Stimulated activated CD8-positive, alpha-beta memory T cell treated with anti-CD3 and anti-CD28 coated beads, Interleukin-15, amount 100 ng/mL, for 24 hours (primary cell): ENCODE results near the gene VSTM2B.

ENCODE experiments used
- DNase-seq: peaks from one replicate; pipeline ENCODE4 v3.0.0-alpha.2; 2020; ENCODE audit warnings: low read depth

VSTM2B gene

DNA sequence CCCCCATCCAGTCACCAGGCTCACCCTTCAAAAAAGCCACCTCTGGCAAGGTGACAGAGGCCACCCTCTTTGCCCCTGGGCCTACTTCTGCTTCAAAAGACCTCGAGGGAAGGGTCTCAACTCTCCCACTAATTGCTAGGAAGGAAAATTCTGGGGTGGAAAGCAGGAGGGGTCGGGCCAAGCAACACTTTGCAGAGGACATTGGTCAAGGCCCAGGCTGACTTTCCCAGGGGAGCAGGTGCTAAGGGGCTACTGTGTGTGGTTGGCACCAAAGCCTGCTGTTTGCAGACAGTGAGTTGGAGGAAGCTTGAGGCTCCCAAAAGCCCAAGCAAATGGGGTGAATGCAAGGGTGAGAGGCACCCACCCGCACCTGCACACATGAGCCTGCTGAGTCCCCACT lies 28.6 kb upstream of the VSTM2B start:
- no peak for DNase-seq

DNA sequence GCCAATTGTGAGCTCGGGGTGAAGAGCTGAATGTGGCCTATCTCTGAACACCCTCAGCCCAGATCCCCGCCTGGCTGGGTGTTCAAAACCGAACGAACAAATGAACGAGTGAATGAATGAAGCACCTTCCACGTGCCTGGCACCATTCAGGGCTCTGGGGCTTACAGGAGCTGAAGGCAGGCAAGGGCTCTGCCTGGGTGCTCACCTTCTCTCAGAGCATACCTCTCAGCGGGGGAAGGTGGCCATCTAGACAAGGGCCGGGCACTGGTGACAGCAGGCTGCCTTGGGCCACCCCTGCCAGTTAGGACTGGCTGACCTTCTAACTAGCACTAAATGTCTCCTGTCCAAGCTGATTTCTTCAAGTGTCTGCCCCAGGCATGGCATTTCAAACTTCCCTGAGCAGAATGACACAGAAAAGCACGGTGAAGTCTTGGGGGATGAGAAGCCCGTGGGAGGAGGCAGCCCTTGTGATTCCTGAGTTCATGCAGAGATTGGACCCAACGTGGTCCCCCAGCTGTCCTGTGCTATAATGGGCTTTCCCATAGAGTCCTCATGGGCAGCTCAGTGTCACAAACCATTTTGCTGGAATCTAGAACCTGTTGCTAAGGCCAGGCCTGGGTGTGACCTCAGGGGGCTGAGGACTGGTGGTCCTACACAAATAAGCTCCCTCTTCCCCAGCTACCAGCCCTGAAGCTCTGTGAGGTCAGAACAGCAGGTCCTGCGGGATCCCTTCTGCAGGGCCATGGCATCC lies 27.9 kb upstream of the VSTM2B start:
- no peak for DNase-seq

DNA sequence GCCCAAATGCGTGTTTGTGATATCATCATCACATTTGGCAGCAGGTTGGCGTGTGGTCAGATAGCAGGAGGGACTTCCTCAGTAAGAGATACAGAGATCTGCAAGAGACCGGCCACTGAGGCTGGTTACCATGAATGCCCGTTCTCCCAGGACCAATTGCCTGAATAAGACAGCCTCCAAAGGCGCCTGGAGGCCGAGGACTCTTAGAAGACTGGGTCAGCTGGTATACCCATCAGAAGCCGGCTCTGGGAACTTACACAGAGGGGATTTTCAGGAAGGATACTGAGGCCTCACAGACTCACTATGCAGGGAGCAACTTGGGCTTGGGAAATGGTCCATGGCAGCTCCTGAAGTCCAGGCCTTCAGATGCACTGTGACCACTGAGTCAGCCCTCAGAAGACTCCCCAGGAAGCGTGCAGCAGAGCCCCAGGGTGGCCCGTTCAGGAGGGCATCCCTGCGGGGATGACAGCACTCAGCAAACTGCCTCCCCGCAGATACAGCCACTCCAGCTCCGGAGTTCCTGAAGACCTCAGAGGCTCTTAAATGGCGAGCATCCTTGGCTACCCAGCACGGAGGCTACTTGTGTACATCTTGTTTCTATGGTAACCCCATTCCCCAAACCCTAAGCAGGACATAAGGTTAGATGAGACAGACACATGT lies 26.4 kb upstream of the VSTM2B start:
- DNase-seq: no peak

DNA sequence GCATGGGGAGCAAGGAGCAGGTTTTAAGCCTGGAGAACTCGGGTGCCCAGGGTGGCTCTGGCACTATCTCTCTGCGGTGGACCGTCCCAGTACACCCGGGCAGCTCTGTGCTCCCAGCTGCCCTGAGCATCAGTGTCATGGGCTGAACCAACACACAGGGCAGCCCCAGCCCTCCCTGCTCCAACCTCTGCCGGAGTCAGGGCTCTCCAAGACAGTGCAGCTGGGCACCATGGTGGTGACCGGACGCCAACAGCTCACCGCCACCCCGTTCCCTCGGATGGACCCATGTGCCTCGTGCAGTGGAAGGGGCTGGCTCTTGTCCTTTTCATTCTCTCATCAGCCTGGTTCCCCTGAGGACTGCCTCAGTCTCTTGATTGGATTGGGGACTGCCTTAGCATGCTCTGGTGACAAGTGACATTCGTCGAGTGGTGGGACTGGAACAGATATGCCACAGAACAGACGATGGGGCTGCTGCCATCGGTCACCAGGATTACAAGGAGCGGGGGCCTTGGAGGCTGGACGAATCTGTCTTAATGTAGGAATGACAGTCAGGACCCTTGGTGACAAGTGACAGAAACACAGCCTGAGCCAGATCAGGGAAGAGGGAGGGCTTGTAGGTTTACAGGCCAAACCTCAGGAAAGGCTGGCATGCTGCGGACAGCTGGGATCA lies 25.7 kb upstream of the VSTM2B start:
- no peak for DNase-seq

DNA sequence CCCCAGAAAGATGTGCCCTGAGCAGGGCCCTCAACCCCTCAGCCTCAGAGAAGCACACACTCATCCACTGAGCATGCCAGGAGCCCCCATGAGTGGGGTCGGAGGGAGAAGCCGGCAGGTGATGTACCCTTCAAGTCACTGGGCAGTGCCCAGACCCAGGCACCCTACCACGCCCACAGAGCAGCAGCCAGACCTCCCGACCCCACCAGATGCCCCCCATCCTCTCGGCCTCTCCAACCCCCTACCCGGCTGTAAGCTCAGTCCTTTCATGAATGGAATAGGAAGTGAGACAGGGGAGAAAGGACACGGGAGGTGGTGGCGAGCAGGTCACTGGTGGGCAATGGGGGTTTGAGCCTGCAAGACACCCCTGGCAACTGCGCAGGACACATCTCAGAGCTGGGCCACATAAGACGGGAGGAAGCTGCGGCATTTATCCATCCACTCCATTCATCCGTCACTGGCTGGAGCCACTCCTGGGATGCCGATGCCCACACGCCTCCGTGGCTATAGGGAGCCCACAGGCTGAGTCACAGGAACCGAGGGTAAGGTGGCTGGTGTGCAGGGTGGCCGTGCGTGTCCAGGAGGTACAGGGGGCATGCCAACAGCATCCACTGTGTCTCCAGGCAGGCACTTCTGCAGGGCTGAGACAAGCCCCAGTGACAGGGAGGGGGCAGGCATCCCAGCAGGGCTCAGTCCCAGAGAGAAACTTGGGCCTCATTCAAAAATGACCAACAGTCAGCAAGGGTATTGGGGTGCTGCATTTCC lies 23.8 kb upstream of the VSTM2B start:
- no peak for DNase-seq

DNA sequence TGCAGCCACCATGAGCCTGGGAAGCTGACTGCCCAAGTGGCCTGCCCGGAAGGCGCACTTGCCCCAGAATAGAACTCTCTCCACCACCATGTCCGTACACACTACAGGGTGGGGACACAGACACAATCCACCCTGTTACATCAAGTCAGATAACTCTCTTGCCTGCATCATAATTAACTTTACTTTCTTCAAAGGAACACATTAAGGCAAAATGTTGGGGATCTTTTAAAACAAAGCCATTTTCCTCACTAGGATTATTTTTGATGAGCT lies 23.3 kb upstream of the VSTM2B start:
- no peak for DNase-seq

DNA sequence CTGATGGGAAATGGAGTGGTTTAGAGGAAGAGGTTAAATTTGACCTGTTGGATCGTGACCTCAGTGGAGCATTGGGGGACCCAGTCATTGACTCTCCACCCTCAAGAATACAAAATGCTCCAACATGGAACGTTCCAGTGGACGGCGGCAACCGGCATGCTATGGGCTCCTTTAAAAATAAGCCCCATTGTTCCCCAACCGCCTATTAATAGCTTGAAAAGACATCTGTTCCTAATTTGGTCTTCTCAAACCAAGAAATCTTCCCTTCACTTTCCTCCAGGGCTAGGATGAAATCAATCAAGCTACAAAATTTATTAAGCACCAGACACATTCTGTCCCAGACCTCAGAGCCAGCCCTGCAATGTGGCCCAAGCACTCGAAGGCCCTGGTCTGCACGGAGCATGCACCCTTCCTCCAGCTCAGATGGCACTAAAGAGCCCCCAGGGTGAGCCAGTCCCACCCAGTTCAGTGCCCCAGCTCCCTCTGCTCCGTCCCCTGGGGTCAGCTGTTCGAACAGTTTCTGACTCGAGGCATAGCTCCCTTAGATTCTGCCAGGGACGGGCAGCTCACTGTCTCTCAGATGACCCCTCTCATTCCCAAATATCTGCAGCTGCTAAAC lies 22.5 kb upstream of the VSTM2B start:
- no peak for DNase-seq

DNA sequence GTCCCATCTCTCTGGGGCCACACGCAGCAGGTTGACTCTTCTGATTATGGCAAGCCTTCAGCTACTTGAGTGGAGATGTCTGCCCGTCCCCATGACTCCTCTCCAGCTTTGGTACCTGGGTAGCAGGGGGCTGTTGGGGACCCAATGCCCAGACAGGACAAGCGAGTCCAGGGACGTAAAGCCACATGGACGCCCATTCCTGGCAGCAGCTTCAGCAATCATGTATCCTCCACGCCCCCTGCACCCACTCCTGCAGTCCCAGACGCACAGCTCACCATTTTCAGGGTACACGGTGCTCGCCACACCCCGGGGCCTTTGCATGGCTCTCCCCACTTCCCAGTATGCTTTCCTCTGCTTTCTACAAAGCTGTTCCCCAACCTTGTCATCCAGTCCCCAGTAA lies 22.0 kb upstream of the VSTM2B start:
- DNase-seq: no peak

DNA sequence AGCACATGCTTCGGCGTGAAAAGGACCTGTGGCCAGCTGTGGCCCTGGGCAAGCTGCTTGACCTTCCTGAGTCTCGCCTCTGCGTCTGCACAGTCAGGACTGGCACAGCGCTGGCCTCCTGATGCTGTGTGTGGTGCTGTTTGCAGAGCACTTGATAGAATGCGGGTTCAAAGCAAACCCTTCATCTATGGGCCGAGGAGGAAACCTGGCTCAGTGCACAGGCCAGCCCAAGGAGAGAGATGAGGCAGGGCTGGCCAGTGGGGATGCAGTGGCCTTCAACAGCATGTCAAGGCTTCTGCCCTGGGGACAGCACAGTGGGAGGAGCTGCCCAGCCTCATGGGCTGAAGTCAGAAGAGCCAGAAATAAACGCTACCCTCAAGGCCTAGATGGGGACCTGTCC lies 21.3 kb upstream of the VSTM2B start:
- DNase-seq: no peak

DNA sequence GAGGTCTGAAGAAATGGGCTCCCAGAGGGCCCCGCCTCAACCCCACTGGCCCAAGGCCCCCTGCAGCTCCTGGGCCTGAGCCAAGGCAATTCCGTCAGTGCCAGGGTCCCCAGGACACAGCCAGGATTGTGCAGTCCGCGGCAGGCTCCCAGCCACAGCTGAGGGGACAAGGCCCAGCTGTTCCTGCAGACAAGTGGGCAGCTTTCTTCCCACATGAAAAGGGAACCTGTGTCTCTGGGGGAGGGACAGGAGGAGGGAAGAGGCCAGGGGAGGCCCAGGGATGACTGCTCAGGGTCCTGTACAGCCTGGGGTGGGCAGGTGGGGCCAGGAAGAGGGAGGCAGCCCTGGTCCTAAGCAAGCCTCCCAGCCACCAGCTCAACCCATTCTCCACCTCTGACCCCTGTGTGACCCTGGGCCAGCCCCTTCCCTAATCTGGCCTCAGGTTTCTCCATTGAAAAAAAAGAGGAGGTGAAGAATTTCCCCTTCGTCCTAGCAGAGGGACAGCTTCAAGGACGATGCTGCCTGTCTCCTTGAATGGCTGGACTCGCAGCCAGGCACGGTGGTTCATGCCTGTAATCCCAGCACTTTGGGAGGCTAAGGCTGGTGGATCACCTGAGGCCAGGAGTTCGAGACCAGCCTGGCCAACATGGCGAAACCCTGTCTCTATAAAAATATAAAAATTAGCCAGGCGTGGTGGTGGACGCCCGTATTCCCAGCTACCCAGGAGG lies 20.5 kb upstream of the VSTM2B start:
- no peak for DNase-seq

DNA sequence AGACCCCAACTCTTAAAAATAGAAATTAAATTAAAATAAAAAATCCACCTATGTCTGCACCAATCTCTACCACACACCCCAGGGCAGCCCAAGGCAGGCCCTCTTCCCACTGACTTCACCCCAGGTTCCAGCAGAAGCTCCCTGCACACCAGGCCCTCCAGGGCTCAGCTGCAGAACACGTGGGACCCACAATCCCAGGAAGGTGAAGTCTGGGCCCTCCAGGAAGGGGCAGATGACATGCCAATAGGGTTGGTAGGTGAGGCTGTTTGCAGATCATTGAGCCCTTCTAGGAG lies 19.2 kb upstream of the VSTM2B start:
- no peak for DNase-seq

DNA sequence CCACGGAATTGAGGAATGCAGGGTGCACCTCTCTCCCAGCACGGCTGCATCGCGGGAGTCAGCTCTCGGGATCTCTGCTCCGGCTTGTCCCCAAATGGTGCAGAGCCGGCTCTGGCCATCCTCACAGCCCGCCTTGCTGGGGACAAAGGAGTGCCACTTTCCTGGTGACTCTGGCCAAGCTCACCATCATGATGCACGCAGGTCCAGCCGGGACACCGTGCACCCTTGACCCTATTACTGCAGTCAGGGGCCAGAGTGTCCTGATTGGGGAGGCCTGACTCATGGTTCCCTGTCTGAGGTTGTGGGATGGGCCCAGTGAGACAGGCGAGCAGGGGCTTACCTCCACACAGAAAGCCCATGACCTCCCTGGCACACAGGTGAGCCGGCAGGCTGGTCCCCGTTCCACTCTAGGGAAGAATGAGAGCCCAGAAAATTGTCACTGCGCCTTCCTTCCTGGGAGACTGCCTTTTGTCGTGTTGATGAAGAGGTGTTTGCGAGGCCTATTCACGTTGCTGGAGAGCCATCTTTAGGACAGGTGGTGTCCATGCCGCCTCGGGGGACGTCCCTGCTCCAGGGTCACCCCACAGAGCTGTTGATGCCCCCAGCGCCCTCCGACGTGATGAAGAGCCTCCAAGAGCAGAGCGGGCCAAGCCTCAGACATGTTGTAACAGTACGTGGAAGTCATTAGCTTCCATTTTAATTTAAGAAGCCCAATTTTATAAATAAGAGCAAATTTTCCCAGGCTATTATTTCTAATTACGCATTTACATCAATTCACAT lies 18.5 kb upstream of the VSTM2B start:
- DNase-seq: no peak

DNA sequence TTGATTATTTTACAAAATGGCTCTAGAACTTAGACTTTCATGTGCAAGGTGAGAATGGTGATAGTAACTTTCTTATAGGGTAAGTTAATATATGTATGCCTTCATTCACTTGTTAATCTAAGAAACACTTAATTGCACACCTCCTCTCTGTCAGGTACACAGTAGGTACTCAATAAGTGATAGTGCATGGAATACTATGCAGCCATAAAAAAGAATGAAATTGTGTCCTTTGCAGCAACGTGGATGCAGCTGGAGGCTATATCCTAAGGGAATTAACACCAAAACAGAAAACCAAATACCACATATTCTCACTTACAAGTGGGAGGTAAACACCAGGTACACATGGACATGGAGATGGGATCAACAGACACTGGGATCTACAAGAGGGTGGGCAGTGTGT lies 17.6 kb upstream of the VSTM2B start:
- no peak for DNase-seq

DNA sequence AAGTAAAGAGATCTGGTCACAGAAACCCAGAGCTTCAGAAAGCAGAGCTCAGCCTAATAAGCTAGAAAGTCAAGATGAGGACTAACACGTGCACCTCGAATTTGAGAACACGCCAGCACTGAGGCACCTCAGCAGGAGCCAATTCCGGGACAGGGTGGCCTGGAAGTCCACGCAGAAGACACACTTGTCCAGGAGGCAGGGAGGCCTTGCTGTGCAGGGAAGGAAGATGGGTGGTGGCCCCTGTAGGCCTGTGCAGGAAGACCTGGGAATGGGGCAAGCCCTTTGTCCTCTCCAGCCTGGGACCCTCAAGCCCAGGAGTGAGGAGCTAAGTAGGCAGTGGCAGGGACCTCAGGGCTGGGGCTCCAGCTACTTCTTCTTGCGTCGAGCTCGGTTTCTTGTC lies 16.3 kb upstream of the VSTM2B start:
- DNase-seq: no peak

DNA sequence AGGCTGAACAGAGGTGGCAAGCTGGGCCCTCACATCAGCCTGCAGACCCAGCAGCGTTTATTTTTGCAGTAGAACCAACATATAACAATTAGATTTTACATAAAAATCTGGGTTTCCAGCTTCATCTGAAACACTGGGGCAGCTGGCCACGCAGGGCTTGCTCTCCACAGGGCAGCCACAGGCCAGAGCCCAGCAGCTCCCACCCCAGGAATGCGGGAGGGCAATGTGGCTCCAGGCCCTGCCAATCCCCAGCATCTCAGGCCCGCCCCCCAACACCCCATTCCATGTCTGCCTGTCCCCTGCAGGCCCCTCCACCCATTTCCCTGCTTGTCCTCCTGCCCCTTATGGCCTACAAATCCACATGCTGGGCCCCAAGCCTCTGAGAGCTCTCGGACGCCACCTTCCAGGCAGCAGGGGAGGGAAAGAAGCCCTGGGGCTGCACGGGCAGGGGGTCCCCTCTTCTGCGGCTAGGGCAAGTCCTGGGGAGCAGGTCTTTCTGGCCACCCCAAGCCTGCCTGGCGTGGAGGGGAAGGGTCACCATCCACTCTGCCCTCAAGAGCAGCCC lies 15.0 kb upstream of the VSTM2B start:
- DNase-seq: no peak

DNA sequence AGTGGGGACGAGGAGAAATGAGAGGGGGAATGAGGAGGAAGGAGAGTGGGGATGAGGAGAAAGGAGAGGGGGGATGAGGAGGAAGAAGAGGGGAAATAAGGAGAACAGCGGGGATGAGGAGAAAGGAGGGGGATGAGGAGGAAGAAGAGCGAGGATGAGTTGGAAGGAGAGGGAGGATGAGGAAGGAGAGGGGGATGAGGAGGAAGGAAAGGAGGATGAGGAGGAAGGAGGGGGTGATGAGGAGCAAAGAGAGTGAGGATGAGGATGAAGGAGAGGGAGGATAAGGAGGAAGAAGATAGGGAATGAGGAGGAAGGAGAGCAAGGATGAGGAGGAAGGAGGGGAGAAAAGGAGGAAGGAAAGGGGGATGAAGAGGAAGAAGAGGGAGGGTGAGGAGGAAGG lies 14.0 kb upstream of the VSTM2B start:
- no peak for DNase-seq

DNA sequence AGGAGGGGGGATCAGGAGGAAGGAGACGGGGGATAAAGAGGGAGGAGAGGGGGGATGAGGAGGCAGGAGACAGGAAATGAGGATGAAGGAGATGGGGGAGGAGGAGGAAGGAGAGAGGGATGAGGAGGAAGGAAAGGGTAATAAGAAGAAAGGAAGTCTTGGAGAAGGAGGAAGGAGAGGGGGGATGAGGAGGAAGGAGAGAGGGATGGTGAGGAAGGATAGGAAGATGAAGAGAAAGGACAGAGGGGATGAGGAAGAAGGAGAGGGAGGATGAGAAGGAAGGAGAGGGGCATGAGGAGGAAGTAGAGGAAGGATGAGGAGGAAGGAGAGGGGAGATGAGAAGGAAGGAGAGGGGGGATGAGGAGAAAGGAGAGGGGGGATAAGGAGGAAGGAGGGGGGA lies 13.0 kb upstream of the VSTM2B start:
- no peak for DNase-seq

DNA sequence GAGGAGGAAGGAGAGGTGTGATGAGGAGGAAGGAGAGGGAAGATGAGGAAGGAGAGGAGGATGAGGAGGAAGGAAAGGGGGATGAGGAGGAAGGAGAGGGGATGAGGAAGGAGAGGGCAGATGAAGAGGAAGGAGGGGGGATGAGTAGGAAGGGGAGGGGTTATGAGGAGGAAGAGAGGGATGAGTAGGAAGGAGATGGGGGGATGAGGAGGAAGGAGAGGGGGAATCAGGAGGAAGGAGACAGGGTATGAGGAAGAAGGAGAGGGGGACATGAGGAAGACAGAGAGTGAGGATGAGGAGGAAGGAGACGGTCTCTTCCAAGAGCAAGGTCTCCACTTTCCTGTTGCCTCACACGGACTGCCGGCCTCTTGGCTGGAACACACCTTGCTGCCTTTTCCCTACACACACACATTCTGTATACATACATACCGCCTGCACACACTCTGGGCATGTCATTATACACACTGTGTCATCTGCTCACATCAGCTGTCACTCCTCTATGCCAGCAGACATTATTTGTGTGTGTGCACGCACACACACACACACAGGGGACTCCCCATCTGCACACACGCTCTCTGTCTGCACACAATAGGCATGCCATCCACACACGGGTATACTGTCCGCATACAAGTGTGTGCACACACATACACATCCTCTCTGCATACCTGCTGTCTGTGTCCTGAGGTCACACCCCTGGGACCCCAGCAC lies 11.1 kb upstream of the VSTM2B start:
- no peak for DNase-seq

DNA sequence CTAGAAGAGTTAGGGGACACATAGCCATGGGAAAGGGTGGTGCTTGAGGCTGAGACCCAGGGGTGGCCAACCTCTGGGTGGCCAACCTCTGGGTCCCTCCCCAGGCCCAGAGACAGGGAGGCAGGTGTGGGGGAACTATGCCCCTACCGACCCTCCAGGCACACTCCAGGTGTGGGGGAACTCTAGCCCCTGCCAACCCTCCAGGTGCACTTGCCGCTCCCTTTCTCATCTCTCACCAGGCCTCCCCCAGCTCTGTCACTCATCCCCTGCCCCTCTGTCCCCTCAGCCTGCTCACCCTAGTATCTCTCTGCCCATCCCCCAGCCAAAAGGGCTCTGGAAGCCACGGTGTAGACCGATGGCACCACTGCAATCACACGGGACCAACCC lies 10.6 kb upstream of the VSTM2B start:
- DNase-seq: no peak

DNA sequence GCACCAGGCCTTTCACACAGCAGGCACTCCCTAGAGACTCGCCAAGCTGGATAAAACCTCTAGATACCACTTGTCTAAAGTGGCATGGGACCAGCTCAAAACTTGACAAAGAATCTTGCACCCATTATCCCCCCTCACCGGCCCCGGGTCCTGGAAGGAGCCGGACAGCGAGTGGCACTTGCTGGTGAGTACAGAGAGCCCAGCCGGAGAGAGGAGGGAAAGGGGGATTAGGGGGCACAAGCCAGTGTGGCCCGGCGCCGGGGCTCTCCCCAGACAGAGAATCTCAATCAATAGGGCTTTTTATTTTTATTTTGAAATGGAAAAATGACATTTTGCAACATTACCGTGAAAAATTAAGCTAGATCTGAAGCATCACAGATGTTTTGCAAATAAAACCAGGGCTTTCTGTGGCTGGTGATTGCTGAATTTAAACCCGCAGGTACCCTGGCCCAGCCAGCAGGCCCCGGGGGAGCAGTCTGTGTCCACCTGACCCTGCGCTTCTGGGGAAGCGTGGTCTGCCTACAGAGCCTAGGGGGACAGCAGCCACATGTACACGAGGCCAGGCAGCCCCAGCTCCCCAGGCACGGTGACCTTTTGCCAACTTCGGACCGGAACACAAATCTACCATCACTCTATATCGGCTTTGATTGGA lies 10.0 kb upstream of the VSTM2B start:
- DNase-seq: no peak
